HG03565 (cell line): ENCODE data around the gene DRAP1.
A peak's percentile ranks its signal among the peaks of the same experiment; 100 is the strongest.

Source experiments
- ATAC-seq: cut with Tn5 transposase; IDR thresholded peaks from one replicate; pipeline ENCODE4 v1.9.1; 2021; ENCODE audit warnings: mild to moderate bottlenecking, moderate library complexity; ENCODE audit not compliant: unreplicated experiment

DRAP1 gene

DNA sequence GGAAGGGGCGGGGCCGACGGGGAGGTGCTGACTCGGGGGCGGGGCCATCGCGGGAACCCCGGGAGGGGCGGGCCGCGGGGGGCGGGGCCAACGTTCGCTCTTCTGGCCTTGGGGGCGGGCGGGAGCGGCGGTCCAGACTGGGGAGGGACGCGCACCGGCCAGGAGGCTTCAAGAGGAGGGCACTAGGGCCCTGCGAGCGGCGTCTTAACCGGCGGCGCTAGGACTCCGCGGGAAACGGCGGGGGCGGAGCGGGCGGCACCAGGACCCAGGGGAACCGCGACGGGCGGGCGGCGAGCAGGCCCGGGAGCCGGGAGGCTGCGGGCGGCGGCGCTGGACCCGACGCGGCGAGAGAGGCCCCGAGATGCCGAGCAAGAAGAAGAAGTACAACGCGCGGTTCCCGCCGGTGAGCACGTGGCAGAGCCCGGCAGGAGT lies at the start of gene DRAP1:
Gene DRAP1 (plus strand): TSS at position 286 of the 432 bp plus-strand sequence. CDS start 76 bp downstream, at position 362.
- peak; percentile 66 for ATAC-seq

DNA sequence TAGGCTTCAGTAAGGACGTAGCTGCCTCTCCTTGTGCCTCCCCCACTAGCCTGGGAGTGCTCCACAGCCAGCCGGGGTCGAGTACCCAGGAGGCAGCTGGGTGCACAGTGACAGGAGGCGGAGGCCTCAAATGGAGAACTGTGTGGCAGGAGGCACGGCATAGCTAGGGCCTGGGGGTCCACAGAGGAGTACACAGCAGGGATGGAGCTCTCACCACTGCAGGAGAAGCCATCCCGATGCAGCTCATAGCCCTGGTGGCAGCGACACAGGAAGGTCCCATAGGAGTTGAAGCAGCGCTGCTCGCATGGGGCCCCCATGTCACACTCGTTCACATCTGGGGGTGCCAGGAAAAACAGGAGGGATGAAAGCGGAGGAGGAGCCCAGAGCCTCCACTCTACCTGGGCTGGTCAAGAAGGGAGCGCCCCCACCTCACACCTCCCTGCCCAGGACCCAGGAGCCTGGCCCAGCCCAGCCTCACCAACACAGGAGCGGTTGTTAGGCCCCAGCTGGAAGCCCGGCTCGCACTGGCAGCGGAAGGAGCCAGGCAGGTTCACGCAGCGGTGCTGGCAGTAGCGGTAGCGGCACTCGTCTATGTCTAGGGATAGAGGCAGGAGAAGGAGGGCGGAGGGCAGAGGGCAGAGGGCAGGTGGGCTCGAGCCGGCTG lies 49.5 kb upstream of the DRAP1 start:
- no peak for ATAC-seq

- no peak for ATAC-seq
Measured at GRCh38 chr11:65870307-65870658, 48.9 kb upstream of the DRAP1 start.

DNA sequence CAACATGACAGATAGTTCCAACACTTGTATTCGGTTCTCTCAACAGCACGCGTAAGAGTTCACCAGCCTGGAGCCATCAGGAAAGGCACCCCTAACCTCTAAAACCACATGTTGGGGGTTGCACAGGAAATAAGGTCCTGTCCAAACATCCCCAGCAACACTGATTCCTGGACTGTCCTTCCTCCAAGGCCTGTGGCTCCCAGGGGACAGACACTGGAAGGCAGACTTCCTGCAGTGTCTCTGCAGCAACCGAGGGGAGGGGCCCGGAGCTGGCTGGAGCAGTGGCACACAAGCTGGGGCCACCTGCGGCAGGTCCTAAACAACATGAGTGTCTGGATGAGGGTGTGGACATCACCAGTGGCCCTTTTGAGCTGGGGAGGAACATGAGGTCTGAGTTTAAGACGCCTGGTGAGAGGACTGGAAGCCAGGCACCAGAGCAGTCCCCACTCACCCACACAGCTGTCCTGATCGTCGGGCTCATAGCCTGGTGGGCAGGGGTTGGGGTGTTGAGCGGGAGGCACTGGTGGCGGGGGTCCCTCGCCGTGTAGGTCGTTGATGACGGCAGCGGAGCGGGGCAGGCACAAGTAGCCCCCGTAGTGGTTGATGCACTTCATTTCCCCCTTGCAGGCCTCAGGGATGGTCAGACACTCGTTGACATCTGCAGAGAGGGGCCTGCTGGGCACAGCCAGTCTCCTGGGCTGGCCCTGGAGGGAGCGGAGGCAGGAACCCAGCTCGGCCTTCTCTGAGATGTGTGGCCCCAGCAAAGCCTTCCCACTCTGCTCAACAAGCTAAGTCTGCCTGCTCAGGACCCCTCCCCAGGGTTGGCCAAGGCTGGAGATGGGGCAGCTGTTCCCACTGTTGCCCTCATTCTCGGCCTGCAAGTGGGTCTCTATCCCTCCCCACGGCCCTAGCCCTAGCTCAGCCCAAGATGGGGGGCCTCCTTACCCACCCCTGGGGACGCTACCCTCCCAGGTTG lies 48.2 kb upstream of the DRAP1 start:
- no peak for ATAC-seq

DNA sequence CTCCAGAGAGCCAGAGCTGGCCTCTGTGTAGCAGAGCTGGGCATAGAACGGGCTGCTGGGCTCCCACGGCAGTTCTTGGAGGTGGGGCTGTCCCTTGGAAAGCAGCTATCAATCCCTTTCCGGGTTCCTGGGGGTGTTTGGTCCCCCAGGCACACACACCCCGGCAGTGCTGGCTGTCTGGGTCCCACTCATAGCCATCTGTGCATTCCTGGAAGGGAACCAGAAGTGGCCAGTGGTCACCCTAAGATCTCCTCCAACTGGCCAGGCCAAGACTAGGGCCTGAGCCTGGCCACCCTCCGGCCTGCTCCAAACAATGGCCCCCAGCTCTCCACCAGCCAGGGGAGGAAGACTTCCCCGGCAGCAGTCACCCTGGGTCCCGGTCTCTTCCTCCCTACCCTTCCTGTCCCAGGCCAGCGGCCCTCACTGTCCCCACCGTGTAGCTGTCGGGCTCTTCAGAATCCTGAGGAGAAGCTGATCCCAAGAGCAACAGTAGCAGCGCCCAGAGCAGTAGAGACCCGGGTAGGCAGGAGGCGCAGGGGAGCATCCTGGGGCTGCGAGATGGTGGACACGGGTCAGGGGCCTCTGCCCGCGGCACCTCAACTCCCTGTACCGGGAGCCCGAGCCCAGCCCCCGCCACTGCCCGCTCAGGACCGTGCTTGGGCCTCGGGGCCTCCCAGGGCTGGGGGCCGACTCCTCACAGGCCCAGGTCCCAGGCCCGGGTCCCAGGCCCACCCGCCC lies 47.2 kb upstream of the DRAP1 start:
- no peak for ATAC-seq

DNA sequence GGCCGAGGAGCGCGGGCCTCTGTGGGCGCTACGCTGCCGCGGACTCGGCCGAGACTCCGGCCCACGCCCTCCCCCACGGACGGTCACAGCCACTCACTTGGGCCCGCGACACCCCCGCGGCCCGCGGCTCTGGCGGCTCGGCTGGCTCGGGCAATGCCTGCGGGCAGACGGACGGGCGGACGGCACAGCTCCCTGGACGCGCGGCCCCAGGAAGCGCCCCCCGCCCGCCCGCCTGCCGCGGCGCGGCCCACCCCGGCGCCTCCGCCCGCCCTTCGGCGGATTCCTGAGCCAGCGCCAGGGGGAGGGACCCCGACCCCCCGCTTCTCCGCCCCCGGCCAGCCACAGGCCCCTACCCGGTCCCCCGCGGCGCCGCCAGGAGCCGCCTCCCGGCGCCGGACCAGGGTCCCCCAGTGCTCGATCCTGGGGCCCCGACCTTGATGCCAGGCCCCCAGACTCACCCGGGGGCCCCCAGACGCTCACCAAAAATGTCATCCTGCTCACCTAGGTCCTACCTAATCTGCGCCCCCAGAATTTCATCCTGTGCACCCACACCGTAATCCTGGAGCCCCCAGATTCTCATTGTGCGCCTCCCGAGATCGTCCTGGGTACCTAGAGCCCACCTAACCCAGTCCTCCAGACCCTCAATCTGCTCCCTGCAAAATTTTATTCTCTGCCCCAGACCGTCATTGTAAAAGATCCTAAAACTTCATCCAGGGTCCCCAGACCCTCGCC lies 46.5 kb upstream of the DRAP1 start, which contains the start of gene EFEMP2:
Gene EFEMP2 (minus strand): TSS at position 215 of the 732 bp plus-strand sequence. CDS start 446 bp downstream, outside the sequence.
- no peak for ATAC-seq

DNA sequence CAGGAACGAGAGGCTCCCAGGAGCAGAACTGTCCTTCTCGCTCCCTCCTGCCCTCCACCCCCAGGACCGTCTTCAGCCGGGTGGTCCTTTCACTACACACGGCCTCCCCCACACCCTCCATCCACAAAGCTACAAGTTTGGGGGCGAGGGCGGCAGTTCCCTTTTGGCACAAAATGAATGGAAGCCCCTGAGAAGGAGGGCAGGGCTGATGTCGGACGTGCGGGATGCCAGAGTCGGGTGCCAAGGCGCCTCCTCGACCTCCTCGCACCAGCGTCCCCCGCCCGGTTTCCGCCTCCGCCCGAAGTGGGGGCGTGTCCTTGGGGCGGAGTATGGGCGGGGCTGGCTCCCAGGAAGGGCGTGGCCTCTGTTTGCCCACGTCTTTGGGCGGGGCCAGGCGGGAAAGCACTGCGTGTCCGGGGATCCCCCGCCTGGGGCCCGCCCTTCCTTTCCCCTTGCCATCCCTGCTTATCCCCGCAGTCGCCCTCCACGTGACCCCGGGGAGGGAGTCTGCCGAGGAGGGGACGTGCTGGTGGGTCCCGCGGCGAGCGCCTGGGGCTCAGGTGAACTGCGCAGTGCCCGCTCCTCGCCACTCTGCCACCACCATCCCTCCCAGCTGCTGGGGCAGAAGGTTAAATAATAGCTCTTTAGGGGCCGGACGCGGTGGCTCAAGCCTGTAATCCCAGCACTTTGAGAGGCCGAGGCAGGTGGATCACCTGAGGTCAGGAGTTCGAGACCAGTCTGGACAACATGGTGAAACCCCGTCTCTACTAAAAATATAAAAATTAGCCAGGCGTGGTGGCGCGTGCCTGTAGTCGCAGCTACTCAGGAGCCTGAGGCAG lies 45.7 kb upstream of the DRAP1 start:
- ATAC-seq = peak; percentile 74

DNA sequence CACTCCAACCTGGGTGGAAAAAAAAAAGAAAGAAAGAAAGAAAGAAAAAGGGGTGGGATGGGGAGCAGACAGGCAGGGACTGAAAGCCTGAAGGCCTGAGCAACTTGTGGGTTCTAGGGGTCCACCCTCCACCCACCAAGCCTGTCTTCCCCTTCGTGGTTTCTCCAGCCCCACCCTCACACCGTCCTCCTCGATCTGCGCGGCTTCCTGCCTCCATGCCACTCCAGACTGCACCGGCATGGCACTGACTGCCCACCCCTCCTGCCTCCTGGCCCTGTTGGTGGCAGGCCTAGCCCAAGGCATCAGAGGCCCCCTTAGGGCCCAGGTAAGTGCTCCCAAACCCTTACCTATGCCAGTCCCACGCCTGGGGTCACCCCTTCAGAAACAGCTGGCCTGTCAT lies 39.6 kb upstream of the DRAP1 start, which contains the start of gene CTSW:
Gene CTSW (plus strand): TSS at position 221 of the 400 bp plus-strand sequence. CDS start 18 bp downstream, at position 239.
- no peak for ATAC-seq

GRCh38 chr11:65880027-65880426 lies 39.2 kb upstream of the DRAP1 start:
- ATAC-seq = no peak

- no peak for ATAC-seq
Measured at GRCh38 chr11:65880844-65881421, 38.3 kb upstream of the DRAP1 start.

- ATAC-seq = no peak
Measured at GRCh38 chr11:65882120-65883057, 36.8 kb upstream of the DRAP1 start.

GRCh38 chr11:65883058-65883761 lies 36.0 kb upstream of the DRAP1 start:
- no peak for ATAC-seq

DNA sequence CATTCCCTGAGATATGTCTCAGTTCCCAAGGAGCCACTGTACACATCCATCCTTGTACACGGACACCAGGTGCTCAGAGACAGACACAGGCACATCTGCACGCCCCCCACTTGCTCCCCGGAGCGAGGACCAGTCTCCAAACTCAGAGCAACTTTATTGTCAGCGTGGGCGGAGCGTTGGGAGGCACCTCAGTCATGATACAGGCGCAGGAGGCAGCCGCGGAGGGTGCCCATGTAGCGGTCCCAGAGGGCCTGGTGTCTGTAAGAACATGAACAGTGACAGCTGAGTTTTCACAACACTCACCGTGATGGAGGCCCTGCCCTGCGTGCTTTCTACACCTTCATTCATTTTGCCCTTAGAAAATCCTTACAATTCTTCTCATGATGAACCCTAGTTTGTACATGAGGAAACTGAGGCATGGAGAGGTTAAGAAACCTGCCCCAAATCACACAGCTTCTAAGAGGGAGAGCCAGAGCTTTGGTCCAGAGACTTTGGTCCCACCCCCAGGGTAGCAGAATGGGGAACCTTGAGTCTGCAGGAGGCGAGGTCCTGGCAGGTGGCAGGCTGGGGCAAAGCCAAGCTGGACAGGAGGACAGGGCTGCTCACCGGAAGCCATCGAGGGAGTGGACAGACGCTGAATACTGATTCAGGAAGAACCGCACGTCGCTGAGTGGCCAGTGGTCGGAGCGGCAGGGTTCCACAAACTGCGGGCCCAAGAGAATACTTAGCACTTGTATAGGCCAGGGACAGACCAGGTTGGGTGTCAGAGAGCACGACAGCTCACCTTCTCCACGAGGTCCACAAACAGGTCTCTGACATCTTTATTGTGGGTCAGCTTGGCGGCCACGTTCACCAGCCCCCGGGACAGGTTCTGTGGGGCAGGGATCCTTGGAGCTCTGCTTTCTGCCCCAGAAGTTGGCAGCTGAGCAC lies 35.2 kb upstream of the DRAP1 start:
- no peak for ATAC-seq

- ATAC-seq = peak; percentile 28
Measured at GRCh38 chr11:65884716-65885092, 34.5 kb upstream of the DRAP1 start.

DNA sequence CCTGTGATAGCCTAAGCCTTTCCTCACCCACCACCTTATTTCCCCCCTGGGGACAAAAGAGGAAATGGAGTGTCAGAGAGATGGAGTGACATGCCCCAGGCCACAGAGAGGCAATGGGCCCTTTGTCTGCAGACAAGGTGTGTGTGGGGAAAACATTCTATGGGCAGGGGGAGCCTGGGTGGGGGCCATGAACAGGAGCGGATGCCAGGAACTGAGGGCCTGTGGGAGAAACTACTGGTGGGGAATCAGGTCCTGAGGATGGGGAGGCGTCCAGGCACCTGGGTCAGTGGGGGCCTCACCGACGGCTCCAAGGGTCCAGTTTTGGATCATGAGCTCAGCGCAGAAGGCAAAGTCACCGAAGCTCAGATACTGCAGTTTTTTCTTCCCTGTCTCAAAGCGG lies 34.0 kb upstream of the DRAP1 start:
- ATAC-seq = no peak

DNA sequence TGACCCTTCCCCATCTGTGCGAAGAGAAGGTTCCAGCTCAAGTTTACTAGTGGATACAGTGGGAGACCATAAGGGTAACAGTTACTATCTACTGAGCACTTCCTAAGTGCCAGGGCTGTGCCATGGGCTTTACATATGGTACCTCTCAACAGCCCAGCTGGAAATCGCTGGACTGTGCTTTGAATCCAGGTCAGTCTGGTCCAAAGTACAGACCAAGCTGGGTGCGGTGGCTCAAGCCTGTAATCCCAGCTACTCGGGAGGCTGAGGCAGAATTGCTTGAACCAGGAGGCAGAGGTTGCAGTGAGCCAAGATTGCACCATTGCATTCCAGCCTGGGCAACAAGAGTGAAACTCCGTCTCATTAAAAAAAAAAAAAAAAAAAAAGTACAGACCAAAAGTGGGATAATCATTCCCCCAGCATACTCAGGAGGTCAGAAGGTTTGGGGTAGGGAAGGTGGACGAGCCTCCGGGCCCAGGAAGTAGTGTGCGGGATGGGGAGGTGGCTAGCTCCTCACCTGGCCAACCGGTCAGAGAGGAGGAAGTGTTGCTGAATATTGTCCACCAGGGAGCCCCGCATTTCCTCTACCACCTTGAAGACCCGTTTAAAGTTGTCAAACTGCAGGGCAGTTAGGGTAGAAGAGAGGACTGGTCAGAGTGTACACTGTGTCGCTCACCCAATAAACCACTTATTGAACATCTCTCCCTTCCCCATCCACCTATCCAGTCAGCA lies 33.3 kb upstream of the DRAP1 start:
- no peak for ATAC-seq
